Endothelial cell of umbilical vein (primary cell): ENCODE results near the gene CIROP. TPM values are rescaled to one million over a fixed set of nuclear protein-coding genes. Genes with fewer than 3 reads are reported as not detected.

Experiments
- BruUV-seq: library from RNA; stranded (reverse); fragments of 400-500 nt; replicated peaks from 2 replicates; lab custom pipeline; 2021; lab: Mats Ljungman, UMichigan
- CTCF ChIA-PET: fragments of 300-600, 350-600 bp; sonication (Branson Sonifier 250); formaldehyde crosslinking; loops from one replicate; lab custom pipeline; 2021; ENCODE audit warnings: antibody characterized with exemption, inconsistent platforms; lab: Charles Lee
- POLR2A ChIA-PET: fragments of 300-600, 350-600 bp; sonication (Branson Sonifier 250); formaldehyde crosslinking; loops from one replicate; lab custom pipeline; 2021; ENCODE audit warnings: antibody characterized with exemption, inconsistent platforms; lab: Charles Lee
- DNase-seq: peaks from one replicate; pipeline ENCODE4 v3.0.0-alpha.2; 2011; ENCODE audit warnings: low read depth, low spot score
- FAIRE-seq: peaks from 2 replicates; lab custom pipeline; 2011; peaks lifted over from hg19 to GRCh38; lab: Jason Lieb, UNC
- H2AFZ ChIP-seq: 2 replicates; pipeline ENCODE4 v1.6.0; 2012; ENCODE audit warnings: low read depth, low read length, control low read depth, inconsistent platforms
- H3K27ac ChIP-seq: 2 replicates; pipeline ENCODE4 v1.5.1; 2011; ENCODE audit warnings: low read depth, mild to moderate bottlenecking, control low read depth, low read length, moderate library complexity; ENCODE audit not compliant: insufficient read depth
- H3K27me3 ChIP-seq, 2 experiments: 2 replicates each; pipeline versions ENCODE4 v1.6.0 to v1.6.1; 2011; ENCODE audit warnings: low read length in 2 of 2, mixed read lengths in 1 of 2; ENCODE audit not compliant: control insufficient read depth in 2 of 2, insufficient read depth in 2 of 2
- H3K36me3 ChIP-seq, 2 experiments: 2 replicates in 1 of 2; 3 replicates in 1 of 2; pipeline ENCODE4 v1.5.1; 2011; ENCODE audit warnings: low read length in 2 of 2, mild to moderate bottlenecking in 1 of 2, moderate library complexity in 1 of 2; ENCODE audit not compliant: control insufficient read depth in 2 of 2, insufficient read depth in 2 of 2; ENCODE audit errors: extremely low read depth in 1 of 2
- H3K4me1 ChIP-seq: 3 replicates; pipeline ENCODE4 v1.5.1; 2011; ENCODE audit warnings: mild to moderate bottlenecking, low read length; ENCODE audit not compliant: control insufficient read depth, insufficient read depth; ENCODE audit errors: extremely low read depth
- H3K4me2 ChIP-seq: 2 replicates; pipeline ENCODE4 v1.6.1; 2011; ENCODE audit warnings: low read length, control low read depth, mixed read lengths; ENCODE audit not compliant: insufficient read depth
- H3K4me3 ChIP-seq, 3 experiments: fragments of 200-600 bp in 1 of 3; sonication (generic), shearing (Covaris generic) in 1 of 3; replicated peaks in 1 of 3; 2 replicates each; pipeline ENCODE4 v1.5.1; 2011 to 2016; ENCODE audit warnings: control low read depth in 3 of 3, low read length in 3 of 3, mild to moderate bottlenecking in 2 of 3, inconsistent platforms in 1 of 3, low read depth in 1 of 3, moderate library complexity in 1 of 3; ENCODE audit not compliant: insufficient read depth in 1 of 3
- H3K79me2 ChIP-seq: 2 replicates; pipeline ENCODE4 v1.6.0; 2012; ENCODE audit warnings: low read length, inconsistent platforms; ENCODE audit not compliant: control insufficient read depth, insufficient read depth
- H3K9ac ChIP-seq: replicated peaks from 2 replicates; pipeline ENCODE3; 2011; ENCODE audit warnings: low read length, control low read depth; ENCODE audit not compliant: insufficient read depth; ENCODE audit errors: extremely low read depth
- H3K9me1 ChIP-seq: replicated peaks from 3 replicates; pipeline ENCODE4 v1.6.0; 2011; ENCODE audit warnings: mild to moderate bottlenecking, low read length; ENCODE audit not compliant: control insufficient read depth, insufficient read depth; ENCODE audit errors: extremely low read depth
- H3K9me3 ChIP-seq: replicated peaks from 2 replicates; pipeline ENCODE4 v1.5.1; 2012; ENCODE audit warnings: low read length, inconsistent platforms; ENCODE audit not compliant: control insufficient read depth, insufficient read depth
- H4K20me1 ChIP-seq: replicated peaks from 2 replicates; pipeline ENCODE3; 2011; ENCODE audit warnings: mild to moderate bottlenecking, low read length; ENCODE audit not compliant: control insufficient read depth, insufficient read depth; ENCODE audit errors: extremely low read depth
- CTCF ChIP-seq, 2 donors: IDR thresholded peaks; 1 replicate in 1 of 2; 2 replicates in 1 of 2; pipeline ENCODE4 v1.5.1; 2011; ENCODE audit warnings: low read length in 2 of 2, mild to moderate bottlenecking in 2 of 2, moderate library complexity in 2 of 2, control low read depth in 1 of 2, inconsistent platforms in 1 of 2, low read depth in 1 of 2; ENCODE audit not compliant: insufficient read depth in 1 of 2; ENCODE audit errors: extremely low read depth in 1 of 2
- EZH2 ChIP-seq: IDR thresholded peaks from 2 replicates; pipeline ENCODE4 v1.6.1; 2012; ENCODE audit warnings: borderline replicate concordance, low read depth, mild to moderate bottlenecking, moderate library complexity, low read length, inconsistent platforms; ENCODE audit not compliant: severe bottlenecking
- GATA2 ChIP-seq: IDR thresholded peaks from 2 replicates; pipeline ENCODE4 v1.7.0; 2011; ENCODE audit warnings: low read depth, mild to moderate bottlenecking, moderate library complexity, mixed read lengths, low read length; ENCODE audit not compliant: insufficient read length, insufficient read depth
- MAX ChIP-seq: IDR thresholded peaks from 2 replicates; pipeline ENCODE4 v1.6.1; 2011; ENCODE audit not compliant: insufficient read depth, insufficient read length
- MYC ChIP-seq: IDR thresholded peaks from one replicate; pipeline ENCODE4 v1.6.1; 2011; ENCODE audit warnings: mild to moderate bottlenecking, low read depth, low read length
- POLR2A ChIP-seq: IDR thresholded peaks from 2 replicates; pipeline ENCODE4 v1.6.1; 2012; ENCODE audit warnings: low read depth, mild to moderate bottlenecking, control low read depth, low read length
- dilution Hi-C: fragments of 300-500 bp; cut with MboI; formaldehyde crosslinking; loops from one replicate; pipeline ENCODE4 v1.15.0; 2019; ENCODE audit warnings: low sequenced_read_pairs; ENCODE audit not compliant: extremely low pct_ligation_motif_present
- intact Hi-C: fragments of 100-400 bp; cut with micrococcal nuclease; formaldehyde crosslinking; loops from one replicate; pipeline ENCODE4 v1.10.0; 2022
- polyA plus RNA-seq, 4 experiments: library from polyadenylated mRNA; depleted of rRNA in 3 of 4; stranded (reverse) in 3 of 4; unstranded in 1 of 4; fragments of >200 nt; gene quantifications; 2 replicates each; pipeline versions ENCODE4 v1.2.1 to v1.2.3, GENCODE V29; 2011 to 2012; ENCODE audit warnings: missing spikeins in 1 of 4
- total RNA-seq: library from RNA; stranded (reverse); gene quantifications from 2 replicates; pipeline ENCODE4 v1.2.3, GENCODE V29; 2021

CIROP gene
- total and polyA plus RNA-seq, 2 donors (not counting 3 experiments of a cell fraction or from before 2014, with no cell fraction given), result not detected

- Histone ChIP-seq H3K4me3 (no peak overlapping the region), H3K36me3 (no peaks in the 10 kb centered on the region), H3K27me3 (peaks cover 9 to 10% of the 10 kb centered on the region in 2 experiments), H3K79me2 (no peaks in the 10 kb centered on the region), H3K27ac (no peak overlapping the region), H3K4me1 (peaks cover 13% of the 10 kb centered on the region), H3K9me1 (no peaks in the 10 kb centered on the region), H2AFZ (no peak overlapping the region), H3K4me2 (no peak overlapping the region), H3K9me3 (no peaks in the 10 kb centered on the region), H4K20me1 (no peaks in the 10 kb centered on the region), H3K9ac (no peak overlapping the region)
- BruUV-seq, result no TSS peak
- TF ChIP-seq CTCF (IDR thresholded peaks at IDR 0.05; ENCODE audit: extremely low read depth in 1 of 2, insufficient read depth in 1 of 2, low read depth in 1 of 2, low read length in 2 of 2), result no peak
- TF ChIP-seq MAX, result no peak
- TF ChIP-seq POLR2A, result no peak
- TF ChIP-seq EZH2, result no peak
- TF ChIP-seq GATA2, result no peak
- TF ChIP-seq MYC, result no peak
- DNase-seq, result no peak
- dilution Hi-C loops (no loop called here), intact Hi-C loops (no loop called here)
- ChIA-PET CTCF (interaction anchor here (0.5 to 6.7 kb wide), 4 partner anchors 37 to 185 kb away, joined by 3 to 88 read pairs (median 36); no protein-coding TSS in a partner anchor), POLR2A (no interaction called here)
- FAIRE-seq, result no peak
Observed at GRCh38 chr14:23114120-23114458, 9.3 kb upstream of the CIROP start.
